ENCODE data around the gene KIF20A. TPM values are rescaled to one million over a fixed set of nuclear protein-coding genes. Genes with fewer than 3 reads are reported as not detected.

The KIF20A gene
- total RNA-seq, 1 donor from 2014 or later, result 4.1 TPM

Other genes starting within 250 kb of the KIF20A start
- gene FAM13B, start 146.0 kb upstream of the KIF20A start, total RNA-seq, result 84.8 TPM
- 0.82 TPM for gene WNT8A, start 95.1 kb upstream of the KIF20A start, total RNA-seq
- gene NME5, start 39.7 kb upstream of the KIF20A start, total RNA-seq, result 13.0 TPM
- 41.2 TPM for gene BRD8, start 482 bp upstream of the KIF20A start, total RNA-seq
- 32.2 TPM for gene CDC23, start 34.2 kb downstream of the KIF20A start, total RNA-seq
- gene GFRA3, start 95.5 kb downstream of the KIF20A start, total RNA-seq, result not detected
- gene CDC25C, start 152.7 kb downstream of the KIF20A start, total RNA-seq, result 2.4 TPM
- gene FAM53C, start 159.2 kb downstream of the KIF20A start, total RNA-seq, result 19.2 TPM
- gene KDM3B, start 173.6 kb downstream of the KIF20A start, total RNA-seq, result 81.9 TPM